IPS-11a (cell line): ENCODE measurements around the gene INTS6L.
"Not testable (repeated sequence)": the region's sequence is repeated elsewhere in the genome, so short reads cannot be mapped to it uniquely, and the experiment has no call there.

Experiments
- H3K4me3 ChIP-seq: one replicate; pipeline ENCODE4 v1.5.1; 2013; ENCODE audit warnings: low read depth, low read length, control low read depth

Gene INTS6L

GRCh38 chrX:135596495-135596894 is 76.0 kb downstream of the INTS6L start:
- no peak overlapping the region for H3K4me3 ChIP-seq

DNA sequence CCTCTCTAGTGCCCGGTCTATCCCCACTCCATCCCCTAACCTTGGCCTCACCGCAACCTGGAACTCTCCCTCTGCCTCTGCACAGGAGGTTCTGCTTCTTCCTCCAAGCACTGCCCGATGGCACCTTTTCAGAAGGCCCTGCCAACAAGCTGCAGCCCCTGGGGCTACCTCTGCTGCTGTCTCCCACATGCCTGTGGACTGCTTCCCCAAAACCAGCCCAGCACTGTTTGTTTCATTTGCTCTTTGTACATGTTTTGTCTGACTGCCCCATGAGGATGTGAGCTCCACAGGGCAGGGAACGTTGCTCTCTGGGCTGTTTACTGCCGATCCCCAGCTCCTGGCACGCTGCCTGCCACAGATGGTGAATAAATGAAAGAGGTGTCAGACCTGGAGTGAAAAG is 85.4 kb downstream of the INTS6L start:
- H3K4me3 ChIP-seq: no peak overlapping the region

DNA sequence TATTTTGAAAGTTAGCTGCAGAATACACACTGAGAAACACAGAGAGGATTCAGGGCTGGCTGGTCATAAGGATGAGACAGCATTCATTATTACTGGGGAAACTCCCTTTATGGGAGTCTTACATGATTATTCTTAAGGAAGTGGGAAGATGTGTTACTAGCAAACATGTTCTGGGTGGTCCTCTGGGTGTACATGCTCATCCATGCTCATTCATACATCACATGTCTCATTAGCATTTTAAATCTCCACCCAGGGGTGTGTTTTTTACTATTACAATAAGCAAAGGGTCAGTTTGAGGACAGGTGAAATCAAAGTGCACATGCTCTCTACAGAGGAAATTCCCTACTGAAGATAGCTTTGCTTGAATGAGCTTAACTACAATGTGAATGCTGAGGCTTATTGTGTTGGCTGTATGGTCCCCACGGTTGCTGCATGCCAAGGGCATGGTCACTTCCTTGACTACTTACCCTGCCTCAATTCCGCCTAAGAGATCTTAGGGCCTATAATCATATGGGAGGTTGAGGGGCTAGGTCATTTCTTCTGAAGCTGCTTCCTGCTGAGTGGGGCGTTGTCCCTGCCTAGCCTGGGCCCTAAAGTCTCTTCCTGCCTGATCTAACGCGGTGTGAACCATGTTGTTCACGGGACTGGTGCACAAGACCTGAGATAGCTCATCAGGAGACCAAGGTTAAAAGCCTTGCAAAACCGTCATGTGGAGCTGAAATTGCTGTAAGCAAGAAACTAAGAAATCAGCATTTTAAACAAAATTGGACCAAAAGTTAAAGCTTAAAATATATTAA is 104.1 kb downstream of the INTS6L start:
- H3K4me3 ChIP-seq: not testable (repeated sequence)

DNA sequence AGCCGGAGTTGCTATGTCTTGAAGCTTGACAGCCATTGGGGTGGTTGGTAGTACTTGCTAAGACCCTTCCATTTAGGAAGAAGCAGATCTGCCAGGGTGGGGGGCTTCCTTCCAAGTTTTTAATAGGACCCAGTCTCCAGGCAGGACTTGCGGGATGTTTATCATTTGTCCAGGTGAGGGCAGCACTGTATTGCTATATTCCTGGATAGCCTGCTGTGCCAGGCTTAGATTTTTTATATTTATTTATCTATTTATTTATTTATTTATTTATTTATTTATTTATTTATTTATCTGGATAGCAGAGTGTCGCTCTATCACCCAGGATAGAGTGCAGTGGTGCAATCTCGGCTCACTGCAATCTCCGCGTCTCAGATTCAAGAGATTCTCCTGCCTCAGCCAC is 105.5 kb downstream of the INTS6L start:
- H3K4me3 ChIP-seq: no peak overlapping the region

DNA sequence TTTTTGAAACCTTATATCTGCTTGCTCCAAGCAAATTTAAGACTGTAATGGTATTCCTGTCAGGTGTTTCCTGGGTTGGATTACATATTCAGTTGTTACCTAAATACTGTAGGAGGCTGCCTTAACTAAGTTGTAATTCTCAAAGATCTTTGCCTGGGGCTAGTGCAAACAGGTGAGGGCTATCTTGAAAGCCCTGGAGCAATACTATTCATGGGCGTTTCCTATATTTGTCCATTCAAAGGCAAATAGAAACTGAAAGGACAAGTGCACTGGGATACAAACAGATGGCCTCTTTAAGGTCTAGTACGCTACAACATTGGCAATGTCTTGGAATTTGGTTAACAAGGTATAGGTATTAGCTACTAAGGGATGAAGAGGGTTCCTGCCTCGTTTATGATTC is 108.9 kb downstream of the INTS6L start:
- no peak overlapping the region for H3K4me3 ChIP-seq
